NCI-H2081 treated with DMSO at 0.1 percent for 48 hours (cell line): Measurements from ENCODE around the gene INKA2.

ENCODE experiments used
- DNase-seq: peaks from one replicate; lab custom pipeline; 2025; lab: John Stamatoyannopoulos, UW

The INKA2 gene

DNA sequence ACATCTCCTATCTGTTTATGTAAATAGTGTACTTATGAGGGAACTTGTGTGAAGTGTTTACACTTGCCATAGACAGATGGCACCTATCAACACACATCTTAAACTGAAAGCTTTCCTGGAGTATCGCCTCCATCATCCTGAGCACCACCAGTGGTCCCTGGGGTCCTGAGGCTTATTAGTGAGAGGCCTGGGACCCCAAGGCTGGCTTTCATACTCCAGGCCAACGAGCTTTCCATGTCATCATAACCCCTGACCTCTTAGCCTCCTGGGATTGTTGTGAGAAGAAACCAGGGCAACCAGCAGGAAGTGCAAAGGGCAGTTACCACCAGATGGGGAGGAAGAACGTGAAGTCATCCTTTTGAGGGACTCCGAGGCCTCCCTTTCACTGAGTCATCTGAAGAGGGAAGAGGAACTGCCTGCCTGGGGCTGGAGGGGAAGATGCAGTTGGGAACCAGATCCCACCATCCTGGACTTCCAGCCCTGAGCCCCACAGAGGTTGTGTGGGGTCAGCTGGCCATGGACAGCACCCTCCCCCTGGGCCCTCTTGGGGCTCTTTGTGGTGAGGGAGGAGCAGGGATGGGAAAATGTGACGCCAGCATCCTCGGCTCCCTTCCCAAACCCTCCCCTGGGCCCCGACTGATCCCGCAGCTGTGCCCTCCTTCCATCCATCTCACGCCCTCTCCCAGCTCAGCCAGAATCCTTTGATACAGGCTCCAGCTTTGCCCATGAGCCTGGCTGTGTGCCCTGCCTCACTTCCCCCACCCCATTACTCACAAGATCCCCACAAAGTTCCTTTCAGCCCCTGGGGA, 5.8 kb downstream of the INKA2 start:
- DNase-seq: no peak

GRCh38 chr1:111732718-111733117, 6.5 kb downstream of the INKA2 start:
- DNase-seq: no peak

GRCh38 chr1:111731956-111732355, 7.2 kb downstream of the INKA2 start:
- DNase-seq: no peak

GRCh38 chr1:111730706-111731105, 8.5 kb downstream of the INKA2 start:
- DNase-seq: no peak

DNA sequence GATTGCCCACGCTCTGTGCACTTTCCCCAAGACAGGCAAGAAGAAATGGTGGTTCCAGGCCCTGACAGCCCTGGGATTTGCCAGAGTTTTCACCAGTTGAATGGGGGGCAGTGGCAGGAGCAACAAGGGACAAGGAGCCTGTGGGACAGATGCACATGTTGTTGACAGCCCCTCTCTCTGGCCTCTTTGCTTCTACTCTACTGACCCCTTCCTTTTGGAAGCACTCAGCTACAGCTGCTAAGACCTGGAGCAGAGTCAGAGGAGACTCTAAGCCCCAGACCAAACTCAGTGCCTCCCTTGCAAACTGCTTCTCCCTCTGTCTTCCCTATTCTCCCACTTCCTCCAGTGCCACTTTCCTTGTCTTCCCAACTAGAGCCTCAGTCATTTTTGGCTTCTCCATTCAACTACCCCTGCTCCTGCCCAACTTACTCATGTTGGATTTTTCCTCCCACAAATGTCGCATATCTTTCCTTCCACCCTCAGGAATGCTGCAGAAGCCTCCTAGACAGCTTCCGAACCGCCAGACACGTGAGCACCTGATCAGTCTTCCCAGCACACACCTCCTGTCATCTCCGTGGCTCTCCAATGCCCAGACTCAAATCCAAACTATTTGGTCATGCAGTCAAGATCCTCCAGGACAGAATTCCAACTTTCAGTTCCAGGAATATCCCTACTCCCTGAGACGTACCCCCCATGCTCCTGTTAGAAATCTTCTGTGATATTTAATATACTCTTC, 9.1 kb downstream of the INKA2 start:
- no peak for DNase-seq

- no peak for DNase-seq
Observed at GRCh38 chr1:111729271-111729921, 9.8 kb downstream of the INKA2 start.

DNA sequence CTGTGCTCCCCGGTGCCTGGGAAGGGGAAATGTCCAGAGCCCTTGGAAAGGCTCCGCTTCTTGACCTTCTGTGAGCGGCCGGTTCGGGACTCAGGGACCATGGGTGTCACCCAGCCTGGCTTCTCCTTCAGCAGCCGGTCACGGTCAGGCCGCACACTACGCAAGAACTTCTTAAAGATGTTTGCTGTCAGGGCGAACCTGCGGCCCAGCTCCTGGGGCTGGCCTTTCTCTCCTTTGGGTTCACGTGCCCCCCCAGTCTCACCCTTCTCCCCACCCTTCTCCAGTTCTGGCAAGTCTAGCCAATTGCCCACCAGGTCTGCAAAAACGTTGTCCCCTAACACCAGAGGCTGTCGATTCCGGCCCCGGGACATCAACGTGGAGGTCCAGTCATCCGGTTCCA, 12.1 kb downstream of the INKA2 start:
- DNase-seq: no peak

DNA sequence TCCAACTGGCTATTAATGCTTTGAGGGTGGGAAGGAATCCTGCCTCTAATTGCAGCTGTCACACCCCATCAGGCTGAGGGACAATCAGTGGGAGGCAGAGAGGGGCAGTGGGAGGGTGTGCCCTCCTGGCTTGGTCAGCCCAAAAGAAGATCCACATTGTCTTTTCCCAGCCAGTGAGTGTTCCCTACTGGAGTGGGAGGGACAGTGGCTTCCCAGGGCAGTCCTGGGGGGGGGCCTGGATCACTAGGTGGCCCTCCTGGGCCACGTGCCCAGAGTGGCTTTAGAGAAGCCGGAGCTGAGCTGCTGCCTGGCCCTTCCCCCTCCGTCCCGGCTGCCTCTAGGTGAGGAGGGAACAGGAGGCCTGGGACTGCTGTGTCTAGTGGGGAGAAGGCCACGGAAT, 14.0 kb downstream of the INKA2 start:
- DNase-seq: no peak

- DNase-seq: no peak
Observed at GRCh38 chr1:111723871-111724270, 15.3 kb downstream of the INKA2 start.

DNA sequence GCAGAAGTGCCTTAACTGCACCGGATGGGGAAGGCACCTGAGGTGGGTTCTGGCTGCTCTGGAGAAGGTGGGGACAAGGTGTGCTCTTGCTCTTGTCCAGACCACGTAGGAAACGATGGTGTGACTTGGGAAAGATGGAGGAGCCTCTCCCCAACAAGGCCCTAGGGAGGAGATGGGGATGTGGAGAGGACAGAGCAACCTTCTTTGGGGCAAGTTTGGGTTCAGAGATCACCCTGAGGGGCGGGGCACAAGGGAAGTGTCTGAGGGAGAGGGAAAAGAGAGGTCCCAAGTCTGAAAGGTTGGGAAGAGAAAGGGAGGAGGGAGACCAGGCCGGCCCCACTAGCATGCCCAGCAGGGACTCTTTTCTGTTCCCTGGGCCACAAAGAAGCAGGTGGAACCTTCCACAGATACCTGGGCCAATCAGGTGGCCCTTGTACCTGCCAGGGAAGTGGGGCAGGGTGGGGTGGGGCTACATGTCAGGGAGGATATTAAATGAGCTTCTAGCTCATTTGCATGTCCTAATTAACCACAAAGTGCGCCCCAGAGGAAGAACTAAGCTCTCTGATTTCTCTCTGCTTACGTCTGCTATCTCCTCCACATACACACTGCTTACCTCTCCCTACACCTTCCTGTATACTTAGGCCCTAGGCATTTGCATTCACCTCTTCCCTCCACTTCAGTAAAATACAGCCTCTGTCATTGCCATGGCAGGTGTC, 15.9 kb downstream of the INKA2 start:
- DNase-seq: no peak

DNA sequence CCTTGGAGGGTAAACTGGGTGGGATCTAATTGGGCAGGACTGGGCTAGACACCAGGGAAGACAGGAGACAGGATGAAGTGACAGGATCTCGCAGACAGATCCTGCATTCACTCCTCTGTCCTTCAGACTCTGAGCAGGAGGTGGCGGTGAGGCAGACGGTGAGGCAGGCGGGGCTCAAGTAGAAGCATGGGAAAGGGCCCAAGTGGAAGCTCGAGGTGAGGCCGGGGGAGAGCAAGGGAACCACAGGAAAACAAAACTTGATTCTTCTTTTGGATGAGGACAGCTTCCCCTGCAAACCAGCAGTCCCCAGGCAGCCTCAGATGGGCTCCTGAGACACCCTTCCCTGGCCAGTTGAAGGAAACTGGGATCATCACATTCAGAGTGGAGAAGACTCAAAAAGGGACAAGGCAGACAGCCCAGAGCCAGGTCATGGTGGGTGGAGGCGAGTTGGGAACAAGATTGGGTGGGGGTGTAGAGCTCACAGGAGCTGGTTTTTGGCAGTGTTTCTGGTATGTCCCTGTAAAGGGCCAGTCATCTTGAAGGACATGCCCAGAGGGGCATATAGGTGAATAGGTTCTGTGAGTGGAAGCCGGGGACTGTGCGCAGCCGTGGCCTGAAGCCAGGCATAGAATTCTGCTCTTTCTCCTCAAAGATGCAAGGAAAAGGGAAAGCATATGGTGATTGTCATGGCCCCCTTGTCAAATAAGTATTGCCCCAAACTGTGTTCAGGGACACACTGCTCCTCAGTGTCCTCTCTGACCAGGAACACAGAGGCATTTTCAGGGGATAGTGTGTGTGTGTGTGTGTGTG, 18.0 kb downstream of the INKA2 start:
- DNase-seq: no peak

DNA sequence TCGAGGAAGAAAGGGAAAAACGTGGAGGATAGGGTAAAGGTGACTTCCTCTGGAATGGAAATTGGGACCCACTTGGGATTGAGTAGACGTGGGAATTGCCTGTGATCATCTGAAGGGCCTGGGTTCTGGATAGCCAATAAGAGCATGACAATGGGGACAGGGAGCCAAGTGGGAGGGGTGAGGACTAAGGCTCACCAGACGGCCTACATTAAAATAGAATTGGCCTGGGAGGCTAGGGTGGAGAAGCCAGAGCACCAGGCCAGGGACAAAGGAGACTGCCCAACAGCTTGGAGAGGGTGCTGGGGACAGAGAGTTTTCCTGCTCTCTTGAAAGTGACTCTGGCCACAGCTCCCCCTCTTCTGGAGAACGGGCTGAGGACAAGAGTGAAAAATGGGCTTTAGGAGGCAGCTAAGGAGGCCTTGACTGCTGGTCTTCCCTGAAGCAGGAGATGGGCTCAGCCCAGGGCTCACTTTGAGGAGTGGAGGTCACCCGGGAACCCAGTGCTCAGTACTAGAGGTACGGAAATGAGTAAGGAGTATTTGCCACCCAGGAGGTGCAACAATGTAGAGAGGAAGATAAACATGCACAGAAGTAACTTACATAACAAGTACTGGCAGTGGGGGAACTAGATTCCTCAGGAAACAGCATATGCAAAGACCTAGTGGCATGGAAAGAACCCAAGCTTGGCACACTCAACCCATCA, 18.8 kb downstream of the INKA2 start:
- no peak for DNase-seq

DNA sequence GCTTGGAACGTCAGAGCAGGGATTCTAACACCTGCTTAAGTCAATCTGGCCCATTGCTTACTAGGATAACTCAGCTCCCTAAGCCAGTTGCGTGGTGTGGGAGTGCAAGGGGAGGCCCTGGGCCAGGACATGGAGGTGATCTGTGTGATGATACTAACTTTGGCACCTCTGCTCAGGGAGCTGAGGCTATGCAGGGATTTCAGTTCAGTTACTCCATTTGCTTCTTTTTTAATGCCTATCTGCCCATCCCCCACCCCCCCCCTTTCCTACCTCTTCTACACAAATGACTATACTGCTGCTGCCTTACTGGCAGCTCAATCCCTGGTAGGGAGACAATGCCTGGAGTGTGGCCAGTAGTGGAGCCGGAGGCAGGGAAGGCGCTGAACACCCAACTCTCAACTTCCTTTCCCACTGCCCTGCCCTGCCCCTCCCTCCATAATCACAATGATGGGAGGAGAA, 19.5 kb downstream of the INKA2 start:
- DNase-seq: no peak

GRCh38 chr1:111719135-111719534, 20.1 kb downstream of the INKA2 start:
- DNase-seq: no peak

GRCh38 chr1:111717450-111717849, 21.7 kb downstream of the INKA2 start:
- DNase-seq: no peak

DNA sequence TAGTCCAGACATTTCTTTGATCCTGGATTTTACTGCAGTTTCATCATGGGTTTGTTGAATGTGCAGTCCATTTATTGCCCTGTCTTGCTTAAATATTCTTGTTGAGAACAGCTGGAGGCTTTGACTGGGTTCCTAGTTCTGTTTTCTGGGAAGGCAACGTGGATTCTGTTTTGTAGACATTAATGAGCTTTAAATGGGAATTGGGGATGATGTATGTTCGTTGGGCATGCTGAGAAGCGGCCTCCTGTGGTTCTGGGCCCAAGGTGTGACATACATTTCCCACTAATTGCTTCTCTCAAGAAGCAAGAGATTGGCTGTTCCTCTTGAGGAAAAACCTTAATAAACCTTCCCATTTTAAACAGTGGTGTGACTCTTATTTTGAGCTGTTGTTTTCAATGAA, 22.9 kb downstream of the INKA2 start:
- no peak for DNase-seq

GRCh38 chr1:111709986-111710385, 29.2 kb downstream of the INKA2 start:
- DNase-seq: no peak

DNA sequence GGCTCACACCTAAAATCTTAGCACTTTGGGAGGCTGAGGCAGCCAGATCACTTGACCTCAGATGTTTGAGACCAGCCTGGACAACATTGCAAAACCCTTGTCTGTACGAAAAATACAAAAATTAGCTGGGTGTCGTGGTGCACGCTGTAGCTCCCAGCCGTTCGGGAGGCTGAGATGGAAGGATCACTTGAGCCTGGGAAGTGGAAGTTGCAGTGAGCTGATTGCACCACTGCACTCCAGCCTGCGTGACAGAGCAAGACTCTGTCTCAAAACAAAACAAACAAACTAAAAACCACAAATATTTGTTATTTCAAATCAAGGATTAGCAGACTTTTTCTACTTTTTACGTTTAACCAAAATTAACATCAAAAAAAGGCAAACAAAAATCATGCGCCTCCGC, 31.3 kb downstream of the INKA2 start:
- no peak for DNase-seq

DNA sequence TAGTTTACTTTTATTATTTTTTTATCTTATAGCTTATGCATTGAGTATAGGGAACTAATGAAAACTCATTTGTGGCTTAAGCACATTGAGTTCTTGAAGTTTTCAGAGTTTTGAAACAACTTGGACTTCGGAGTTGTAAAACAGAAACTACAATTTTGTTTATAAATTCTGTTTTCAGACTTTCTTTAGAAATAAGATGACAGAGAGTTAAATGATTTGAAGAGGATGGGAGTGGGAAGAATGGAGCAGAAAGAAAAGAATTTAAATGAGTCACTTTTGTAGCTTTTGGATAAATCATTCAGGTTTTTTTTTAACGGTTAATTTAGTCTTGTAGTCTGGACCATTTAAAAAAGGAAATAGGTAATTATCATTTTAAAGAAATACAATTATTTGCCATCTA, 32.3 kb downstream of the INKA2 start:
- no peak for DNase-seq

- DNase-seq: no peak
Observed at GRCh38 chr1:111705841-111706240, 33.4 kb downstream of the INKA2 start.

DNA sequence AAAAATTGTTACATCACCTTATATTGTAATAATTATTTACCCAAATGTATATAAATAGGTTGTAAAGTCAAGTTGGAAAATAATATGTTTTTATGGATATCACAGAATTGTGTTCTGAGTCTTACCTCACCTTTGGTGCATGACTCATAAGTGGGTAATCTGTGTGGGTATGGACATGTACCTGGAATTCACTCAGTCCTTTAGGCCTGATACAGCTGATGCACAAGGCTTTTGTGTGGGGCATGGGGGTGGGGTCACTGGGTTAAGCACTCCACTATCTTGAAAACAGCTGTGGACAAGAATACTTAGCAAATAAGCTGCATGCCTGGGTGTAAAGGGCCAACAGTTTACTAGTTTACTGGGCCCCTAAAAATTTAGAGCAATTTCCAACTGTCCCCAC, 34.4 kb downstream of the INKA2 start:
- no peak for DNase-seq
